MM.1S (cell line): ENCODE data around the gene CHMP1A.

Source experiments
- DNase-seq: peaks from one replicate; pipeline ENCODE4 v3.0.0-alpha.2; 2015
- H2AFZ ChIP-seq: fragments of 300-600 bp; sonication (generic); 2 replicates; pipeline ENCODE4 v1.6.0; 2016; ENCODE audit warnings: antibody characterized with exemption, low read length
- H3F3A ChIP-seq: fragments of 300-600 bp; sonication (generic); 2 replicates; pipeline ENCODE4 v1.6.1; 2016; ENCODE audit warnings: mild to moderate bottlenecking, antibody characterized with exemption, low read length, moderate library complexity, mixed read lengths; ENCODE audit not compliant: insufficient read depth
- H3K27ac ChIP-seq: fragments of 300-600 bp; sonication (generic); 2 replicates; pipeline ENCODE4 v1.5.1; 2016; ENCODE audit warnings: mild to moderate bottlenecking, low read length
- H3K27me3 ChIP-seq: fragments of 300-600 bp; sonication (generic); replicated peaks from 2 replicates; pipeline ENCODE4 v1.6.0; 2016; ENCODE audit warnings: low read length; ENCODE audit not compliant: insufficient read depth
- H3K36me3 ChIP-seq: fragments of 300-600 bp; sonication (generic); replicated peaks from 2 replicates; pipeline ENCODE4 v1.6.1; 2016; ENCODE audit warnings: mild to moderate bottlenecking, low read length, mixed read lengths; ENCODE audit not compliant: insufficient read depth
- H3K4me1 ChIP-seq: fragments of 300-600 bp; sonication (generic); 2 replicates; pipeline ENCODE4 v1.6.1; 2016; ENCODE audit warnings: low read length, mixed read lengths
- H3K4me2 ChIP-seq: fragments of 300-600 bp; sonication (generic); 2 replicates; pipeline ENCODE4 v1.6.0; 2016; ENCODE audit warnings: low read depth, low read length
- H3K4me3 ChIP-seq: fragments of 300-600 bp; sonication (generic); 2 replicates; pipeline ENCODE4 v1.5.1; 2016; ENCODE audit warnings: low read length, mixed read lengths
- H3K79me2 ChIP-seq: fragments of 300-600 bp; sonication (generic); 2 replicates; pipeline ENCODE4 v1.6.1; 2016; ENCODE audit warnings: mixed run types, low read length, mixed read lengths
- H3K9ac ChIP-seq: fragments of 300-600 bp; sonication (generic); 2 replicates; pipeline ENCODE4 v1.6.1; 2016; ENCODE audit warnings: low read length, mixed read lengths
- H3K9me2 ChIP-seq: fragments of 300-600 bp; sonication (generic); replicated peaks from 2 replicates; pipeline ENCODE4 v1.6.1; 2016; ENCODE audit warnings: mild to moderate bottlenecking, low read length, mixed read lengths; ENCODE audit not compliant: insufficient read depth
- H3K9me3 ChIP-seq: fragments of 300-600 bp; sonication (generic); replicated peaks from 2 replicates; pipeline ENCODE4 v1.6.1; 2016; ENCODE audit warnings: mild to moderate bottlenecking, low read length, mixed read lengths; ENCODE audit not compliant: insufficient read depth
- H4K20me1 ChIP-seq: fragments of 300-600 bp; sonication (generic); 2 replicates; pipeline ENCODE4 v1.6.1; 2016; ENCODE audit warnings: mild to moderate bottlenecking, low read length, moderate library complexity, mixed read lengths; ENCODE audit not compliant: insufficient read depth
- EZH2 ChIP-seq: fragments of 300-600 bp; sonication (generic); optimal IDR thresholded peaks from 2 replicates; pipeline ENCODE3; 2017; ENCODE audit warnings: low read depth, mild to moderate bottlenecking, antibody characterized with exemption, low read length, mixed read lengths
- EZH2phosphoT487 ChIP-seq: fragments of 300-600 bp; sonication (generic); IDR thresholded peaks from 2 replicates; pipeline ENCODE4 v1.6.1; 2018; ENCODE audit warnings: antibody characterized with exemption, low read length
- TF ChIP-seq, protein P1 (sequence below): fragments of 300-600 bp; sonication (generic); IDR thresholded peaks from 2 replicates; pipeline ENCODE4 v1.5.1; 2016; ENCODE audit warnings: antibody characterized with exemption, low read length, mixed read lengths

Gene CHMP1A

DNA sequence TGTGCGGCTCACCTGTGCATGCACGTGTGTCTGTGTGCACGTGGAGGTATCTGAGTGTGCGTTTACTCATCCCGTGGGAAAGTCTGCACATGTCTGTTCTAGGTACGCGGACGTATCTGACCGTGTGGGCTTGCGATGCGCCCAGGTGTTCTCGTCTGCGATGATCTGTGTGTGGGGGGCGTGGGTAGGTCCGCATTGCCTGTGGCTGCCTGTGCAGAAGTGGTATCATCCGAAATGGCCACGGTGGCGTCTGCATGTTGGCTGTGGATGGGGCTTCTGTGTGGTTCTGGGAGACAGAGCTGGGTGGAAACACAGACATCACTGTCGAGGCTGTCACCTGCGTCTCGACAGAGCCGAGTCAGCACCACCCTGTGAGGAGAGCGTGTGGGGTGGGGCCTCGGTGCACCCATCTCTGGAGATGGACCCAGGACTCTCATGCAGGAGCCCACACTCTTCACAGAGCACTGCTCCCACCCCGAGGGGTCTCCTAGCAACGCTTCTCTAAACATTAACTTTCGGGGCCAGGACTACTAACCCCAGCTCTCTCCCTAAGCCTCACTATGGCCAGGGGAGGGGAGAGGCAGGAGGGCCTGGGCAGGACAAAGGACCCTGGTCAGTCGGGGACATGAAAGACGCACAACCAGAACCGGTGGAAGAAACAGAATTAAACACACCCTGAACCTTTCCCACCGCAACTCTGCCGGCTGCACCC is 35.7 kb downstream of the CHMP1A start:
- H2AFZ ChIP-seq: no peak overlapping the region

DNA sequence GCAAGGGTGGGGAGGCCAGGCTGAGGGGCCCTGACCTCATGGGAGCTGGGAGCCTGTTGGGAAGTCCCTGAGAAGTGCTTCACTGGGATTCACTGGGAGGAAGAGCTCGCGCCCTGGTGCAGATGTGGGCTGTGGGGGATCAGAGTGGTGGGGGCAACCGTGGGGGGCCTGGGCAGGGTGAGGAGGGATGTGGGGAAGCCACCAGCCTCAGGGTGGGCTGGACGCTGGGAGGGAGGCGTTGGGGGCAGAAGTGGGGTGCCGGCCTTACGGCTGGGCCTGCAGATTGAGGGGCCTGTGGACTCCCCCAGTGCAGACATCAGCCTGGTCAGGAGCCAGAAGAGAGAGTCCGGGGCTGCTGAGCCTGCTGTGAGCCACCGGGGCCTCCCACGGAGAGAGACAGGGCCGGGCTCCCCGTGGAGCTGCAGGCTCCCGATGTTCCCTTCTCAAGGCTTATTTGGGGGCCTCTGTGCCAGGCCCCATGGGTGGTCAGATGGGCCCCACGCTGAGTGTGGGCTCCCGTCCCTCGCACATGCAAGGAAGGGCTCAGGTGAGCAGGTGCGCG is 36.3 kb downstream of the CHMP1A start:
- Histone ChIP-seq H4K20me1 (no peaks in the 10 kb centered on the region), H3K9ac (no peak overlapping the region), H3K79me2 (no peaks in the 10 kb centered on the region), H2AFZ (no peak overlapping the region), H3K4me2 (no peak overlapping the region), H3K27me3 (peaks cover 26% of the 10 kb centered on the region), H3K9me3 (no peaks in the 10 kb centered on the region), H3F3A (no peaks in the 10 kb centered on the region), H3K4me1 (no peaks in the 10 kb centered on the region), H3K4me3 (no peak overlapping the region), H3K9me2 (no peaks in the 10 kb centered on the region), H3K36me3 (no peaks in the 10 kb centered on the region), H3K27ac (no peak overlapping the region)
- no peak for DNase-seq
- TF ChIP-seq, protein P1, sequence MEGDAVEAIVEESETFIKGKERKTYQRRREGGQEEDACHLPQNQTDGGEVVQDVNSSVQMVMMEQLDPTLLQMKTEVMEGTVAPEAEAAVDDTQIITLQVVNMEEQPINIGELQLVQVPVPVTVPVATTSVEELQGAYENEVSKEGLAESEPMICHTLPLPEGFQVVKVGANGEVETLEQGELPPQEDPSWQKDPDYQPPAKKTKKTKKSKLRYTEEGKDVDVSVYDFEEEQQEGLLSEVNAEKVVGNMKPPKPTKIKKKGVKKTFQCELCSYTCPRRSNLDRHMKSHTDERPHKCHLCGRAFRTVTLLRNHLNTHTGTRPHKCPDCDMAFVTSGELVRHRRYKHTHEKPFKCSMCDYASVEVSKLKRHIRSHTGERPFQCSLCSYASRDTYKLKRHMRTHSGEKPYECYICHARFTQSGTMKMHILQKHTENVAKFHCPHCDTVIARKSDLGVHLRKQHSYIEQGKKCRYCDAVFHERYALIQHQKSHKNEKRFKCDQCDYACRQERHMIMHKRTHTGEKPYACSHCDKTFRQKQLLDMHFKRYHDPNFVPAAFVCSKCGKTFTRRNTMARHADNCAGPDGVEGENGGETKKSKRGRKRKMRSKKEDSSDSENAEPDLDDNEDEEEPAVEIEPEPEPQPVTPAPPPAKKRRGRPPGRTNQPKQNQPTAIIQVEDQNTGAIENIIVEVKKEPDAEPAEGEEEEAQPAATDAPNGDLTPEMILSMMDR: no peak
- TF ChIP-seq EZH2phosphoT487: no peak

More for the DNA sequence above, 35.7 kb downstream of the CHMP1A start:
- no peak for DNase-seq
- H3K36me3 ChIP-seq: no peaks in the 10 kb centered on the region
- H3K9me3 ChIP-seq: no peaks in the 10 kb centered on the region
- no peak overlapping the region for H3K4me2 ChIP-seq
- H3K4me3 ChIP-seq: no peak overlapping the region
- no peaks in the 10 kb centered on the region for H3K79me2 ChIP-seq
- TF ChIP-seq EZH2 (no peak), EZH2phosphoT487 (no peak)
- TF ChIP-seq, protein P1: no peak
- no peak overlapping the region for H3K27ac ChIP-seq
- H3K9ac ChIP-seq: no peak overlapping the region
- peaks cover 26% of the 10 kb centered on the region for H3K27me3 ChIP-seq
- no peaks in the 10 kb centered on the region for H4K20me1 ChIP-seq
- no peaks in the 10 kb centered on the region for H3F3A ChIP-seq
- H3K9me2 ChIP-seq: no peaks in the 10 kb centered on the region
- H3K4me1 ChIP-seq: no peaks in the 10 kb centered on the region

DNA sequence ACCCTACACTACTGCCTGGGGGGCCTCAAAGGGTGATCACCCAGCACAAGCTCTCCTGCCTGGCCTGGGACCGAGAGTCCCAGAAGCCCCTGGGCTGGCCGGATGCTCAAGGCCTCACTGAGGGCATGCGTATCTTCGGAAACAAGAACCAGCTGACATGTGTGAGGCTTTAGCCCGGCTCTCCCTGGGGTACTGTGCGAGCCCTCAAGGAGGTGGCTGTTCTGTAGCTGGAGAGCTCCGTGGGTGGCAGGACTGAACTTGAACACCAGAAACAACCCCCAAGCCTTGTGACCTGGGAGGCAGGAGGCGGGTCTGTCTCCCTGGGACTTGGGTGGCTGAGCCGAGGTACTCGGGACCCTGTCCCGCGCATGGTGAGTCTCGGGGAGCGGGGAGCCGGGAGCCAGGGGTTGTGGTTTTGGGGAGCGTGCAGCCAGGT is 37.1 kb downstream of the CHMP1A start:
- no peaks in the 10 kb centered on the region for H3K9me2 ChIP-seq
- H3K36me3 ChIP-seq: no peaks in the 10 kb centered on the region
- no peak for DNase-seq
- no peak overlapping the region for H3K27ac ChIP-seq
- no peaks in the 10 kb centered on the region for H3K4me1 ChIP-seq
- H3K9ac ChIP-seq: no peak overlapping the region
- H2AFZ ChIP-seq: no peak overlapping the region
- H3K4me3 ChIP-seq: no peak overlapping the region
- TF ChIP-seq, protein P1: no peak
- TF ChIP-seq EZH2phosphoT487: no peak
- no peak for TF ChIP-seq EZH2
- no peaks in the 10 kb centered on the region for H3F3A ChIP-seq
- H4K20me1 ChIP-seq: no peaks in the 10 kb centered on the region
- no peaks in the 10 kb centered on the region for H3K9me3 ChIP-seq
- no peaks in the 10 kb centered on the region for H3K79me2 ChIP-seq
- H3K27me3 ChIP-seq: peaks cover 21% of the 10 kb centered on the region
- H3K4me2 ChIP-seq: no peak overlapping the region
